ENCODE measurements around the gene ADAT3.
A peak's percentile ranks its signal among the peaks of the same experiment; 100 is the strongest.

Gene ADAT3

GRCh38 chr19:1942078-1942933 lies 37.1 kb downstream of the ADAT3 start:
- DNase-seq = peak; percentile 59

- no peak for DNase-seq
Measured at GRCh38 chr19:1942934-1943555, 37.8 kb downstream of the ADAT3 start.

GRCh38 chr19:1943661-1944087 lies 38.5 kb downstream of the ADAT3 start:
- no peak for DNase-seq

GRCh38 chr19:1944088-1944915 lies 39.1 kb downstream of the ADAT3 start:
- DNase-seq = no peak

- DNase-seq = no peak
Measured at GRCh38 chr19:1944916-1945561, 39.8 kb downstream of the ADAT3 start.

GRCh38 chr19:1945899-1946298 lies 40.7 kb downstream of the ADAT3 start:
- DNase-seq = peak; percentile 38

- DNase-seq = no peak
Measured at GRCh38 chr19:1947651-1948209, 42.5 kb downstream of the ADAT3 start.

GRCh38 chr19:1949304-1950101 lies 44.3 kb downstream of the ADAT3 start:
- DNase-seq = no peak

- no peak for DNase-seq
Measured at GRCh38 chr19:1950640-1951039, 45.4 kb downstream of the ADAT3 start.

- no peak for DNase-seq
Measured at GRCh38 chr19:1952635-1953034, 47.4 kb downstream of the ADAT3 start.

GRCh38 chr19:1953037-1953436 lies 47.8 kb downstream of the ADAT3 start:
- no peak for DNase-seq

- no peak for DNase-seq
Measured at GRCh38 chr19:1953441-1954094, 48.4 kb downstream of the ADAT3 start.

- no peak for DNase-seq
Measured at GRCh38 chr19:1954532-1954933, 49.3 kb downstream of the ADAT3 start.

GRCh38 chr19:1955171-1956121 lies 50.2 kb downstream of the ADAT3 start:
- DNase-seq = no peak

GRCh38 chr19:1956122-1956494 lies 50.9 kb downstream of the ADAT3 start:
- DNase-seq = no peak

- DNase-seq = no peak
Measured at GRCh38 chr19:1956868-1957492, 51.8 kb downstream of the ADAT3 start.

GRCh38 chr19:1957562-1958248 lies 52.5 kb downstream of the ADAT3 start:
- no peak for DNase-seq

- DNase-seq = no peak
Measured at GRCh38 chr19:1959928-1960589, 54.9 kb downstream of the ADAT3 start.
